K562 (cell line): ENCODE data around the gene SRF. TPM values are rescaled to one million over a fixed set of nuclear protein-coding genes. Genes with fewer than 3 reads are reported as not detected.

Source experiments
- ATAC-seq: fragments of 200-7000 bp; cut with Tn5 transposase; 3 replicates; pipeline ENCODE4 v1.9.1; 2020; ENCODE audit warnings: moderate library complexity
- BruUV-seq: library from RNA; stranded (reverse); fragments of 400-500 nt; replicated peaks from 2 replicates; lab custom pipeline; 2021; lab: Mats Ljungman, UMichigan
- CTCF ChIA-PET: fragments of 300-600 bp; formaldehyde crosslinking; extraction: SDS; loops from one replicate; lab custom pipeline; 2021; ENCODE audit warnings: low intra/inter-chr PET ratio; lab: Yijun Ruan, JAX
- POLR2A ChIA-PET: fragments of 300-600, 350-650 bp; sonication (Branson Sonifier 250); formaldehyde crosslinking; extraction: SDS; loops from one replicate; lab custom pipeline; 2021; ENCODE audit warnings: antibody characterized with exemption, inconsistent platforms; lab: Yijun Ruan, JAX
- DNase-seq, 4 experiments: peaks; one replicate each; pipeline versions ENCODE4 v3.0.0 to v3.0.0-alpha.2; 2011 to 2018; ENCODE audit warnings: low spot score in 3 of 4, mixed read lengths in 3 of 4; ENCODE audit errors: extremely low read depth in 1 of 4
- FAIRE-seq: peaks from 2 replicates; lab custom pipeline; 2011; peaks lifted over from hg19 to GRCh38; lab: Jason Lieb, UNC
- H2AFZ ChIP-seq: 2 replicates; pipeline ENCODE4 v1.6.0; 2011; ENCODE audit warnings: low read depth, low read length, control low read depth, inconsistent platforms
- H3K27ac ChIP-seq: fragments of 200-600 bp; 3 replicates; pipeline ENCODE4 v1.8.0; 2011; ENCODE audit warnings: low read depth, mild to moderate bottlenecking, control low read depth, inconsistent platforms, low read length, moderate library complexity, mixed read lengths; ENCODE audit errors: extremely low read depth
- H3K27me3 ChIP-seq, 2 experiments: fragments of 300-600 bp in 1 of 2; 2 replicates in 1 of 2; 3 replicates in 1 of 2; pipeline versions ENCODE4 v1.6.0 to v1.8.0; 2011; ENCODE audit warnings: inconsistent platforms in 2 of 2, low read length in 2 of 2, mild to moderate bottlenecking in 1 of 2, mixed read lengths in 1 of 2, moderate library complexity in 1 of 2; ENCODE audit not compliant: control insufficient read depth in 2 of 2, insufficient read depth in 2 of 2
- H3K36me3 ChIP-seq: fragments of 300-600 bp; 3 replicates; pipeline ENCODE4 v1.8.0; 2011; ENCODE audit warnings: mild to moderate bottlenecking, low read length, inconsistent platforms; ENCODE audit not compliant: control insufficient read depth, insufficient read depth
- H3K4me1 ChIP-seq, 2 experiments: fragments of 200-600 bp in 1 of 2; replicated peaks in 1 of 2; 2 replicates in 1 of 2; 3 replicates in 1 of 2; pipeline versions ENCODE4 v1.5.1 to v1.8.0; 2011; ENCODE audit warnings: inconsistent platforms in 2 of 2, low read length in 2 of 2, mild to moderate bottlenecking in 1 of 2, mixed read lengths in 1 of 2, moderate library complexity in 1 of 2; ENCODE audit not compliant: control insufficient read depth in 2 of 2, insufficient read depth in 2 of 2
- H3K4me2 ChIP-seq: 2 replicates; pipeline ENCODE4 v1.6.1; 2011; ENCODE audit warnings: low read length, control low read depth, inconsistent platforms, mixed read lengths; ENCODE audit not compliant: insufficient read depth
- H3K4me3 ChIP-seq: fragments of 200-600 bp; sonication (generic), shearing (Covaris generic); 2 replicates; pipeline ENCODE4 v1.5.1; 2016; ENCODE audit warnings: control low read depth, inconsistent platforms
- H3K79me2 ChIP-seq: fragments of 200-600 bp; 3 replicates; pipeline ENCODE4 v1.8.0; 2011; ENCODE audit warnings: low read length, inconsistent platforms; ENCODE audit not compliant: control insufficient read depth, insufficient read depth
- H3K9ac ChIP-seq, 2 experiments: 2 replicates each; pipeline versions ENCODE4 v1.6.0 to v1.6.1; 2011; ENCODE audit warnings: low read depth in 2 of 2, low read length in 2 of 2, control low read depth in 1 of 2, inconsistent platforms in 1 of 2, mild to moderate bottlenecking in 1 of 2, mixed read lengths in 1 of 2; ENCODE audit not compliant: insufficient read depth in 1 of 2
- H3K9me1 ChIP-seq: one replicate; pipeline ENCODE4 v1.6.0; 2011; ENCODE audit warnings: inconsistent platforms, mild to moderate bottlenecking, low read length, moderate library complexity; ENCODE audit not compliant: control insufficient read depth, insufficient read depth
- H3K9me3 ChIP-seq: replicated peaks from 2 replicates; pipeline ENCODE4 v1.5.1; 2011; ENCODE audit warnings: low read depth, low read length, inconsistent platforms; ENCODE audit not compliant: control insufficient read depth, insufficient read depth
- H4K20me1 ChIP-seq: replicated peaks from 2 replicates; pipeline ENCODE4 v1.6.1; 2011; ENCODE audit warnings: low read length, inconsistent platforms, mixed read lengths; ENCODE audit not compliant: control insufficient read depth, insufficient read depth
- ETV5 ChIP-seq: sonication (generic); formaldehyde crosslinking; IDR thresholded peaks from 2 replicates; pipeline ENCODE4 v1.4.0; 2020; ENCODE audit warnings: low read depth, mild to moderate bottlenecking, missing genetic modification reagents
- LCOR ChIP-seq: sonication (generic); formaldehyde crosslinking; IDR thresholded peaks from 2 replicates; pipeline ENCODE4 v1.8.0; 2022; ENCODE audit warnings: mild to moderate bottlenecking, missing genetic modification reagents
- PHB2 ChIP-seq: fragments of 450-650 bp; IDR thresholded peaks from 2 replicates; pipeline ENCODE4 v1.6.1; 2017; ENCODE audit warnings: low read depth
- POLR2G ChIP-seq: fragments of 200-400 bp; formaldehyde crosslinking; IDR thresholded peaks from 2 replicates; pipeline ENCODE4 v1.6.1; 2017; ENCODE audit warnings: low read depth, mild to moderate bottlenecking, antibody characterized with exemption, low read length, moderate library complexity
- POLR2H ChIP-seq: IDR thresholded peaks from 2 replicates; pipeline ENCODE4 v1.6.1; 2016; ENCODE audit warnings: missing genetic modification characterization, low read depth, mild to moderate bottlenecking, control low read depth, missing compliant biosample characterization, moderate library complexity
- RBFOX2 ChIP-seq: fragments of 200-400 bp; formaldehyde crosslinking; IDR thresholded peaks from 2 replicates; pipeline ENCODE4 v1.6.1; 2017; ENCODE audit warnings: low read depth, mild to moderate bottlenecking, low read length, moderate library complexity
- RCOR1 ChIP-seq, 2 experiments: IDR thresholded peaks; 2 replicates each; pipeline ENCODE4 v1.6.1; 2012; ENCODE audit warnings: low read depth in 2 of 2, low read length in 2 of 2, borderline replicate concordance in 1 of 2, improper control_type of control experiment in 1 of 2
- SMC3 ChIP-seq: conservative IDR thresholded peaks from 2 replicates; pipeline ENCODE4 v1.6.1; 2011; ENCODE audit warnings: low read depth, low read length, improper control_type of control experiment; ENCODE audit not compliant: insufficient read depth
- SUPT5H ChIP-seq: fragments of 450-650 bp; IDR thresholded peaks from 2 replicates; pipeline ENCODE4 v1.6.1; 2016
- THRAP3 ChIP-seq: fragments of 450-650 bp; IDR thresholded peaks from 2 replicates; pipeline ENCODE4 v1.6.1; 2016; ENCODE audit warnings: mild to moderate bottlenecking, inconsistent platforms, borderline replicate concordance
- U2AF1 ChIP-seq: fragments of 200-400 bp; formaldehyde crosslinking; optimal IDR thresholded peaks from 2 replicates; pipeline ENCODE3; 2017; ENCODE audit warnings: mild to moderate bottlenecking, low read depth, low read length, moderate library complexity
- ZEB2 ChIP-seq: fragments of 450-650 bp; IDR thresholded peaks from 2 replicates; pipeline ENCODE4 v1.6.1; 2016
- ZNF354B ChIP-seq: fragments of 250-450 bp; sonication (Bioruptor Pico); IDR thresholded peaks from 2 replicates; pipeline ENCODE4 v1.4.0; 2020
- WGBS: fragments of 100-300 bp; shearing (Covaris generic); methylation state at CpG from one replicate; pipeline ENCODE4 v1.1.6; 2016; ENCODE audit warnings: low coverage, mixed read lengths; ENCODE audit not compliant: insufficient coverage; ENCODE audit errors: missing lambda C conversion rate; 5-methylcytosine and 5-hydroxymethylcytosine counted together
- in situ Hi-C: fragments of 300-500 bp; cut with MboI; formaldehyde crosslinking; loops from 4 replicates; pipeline ENCODE4 v1.15.0; 2018; ENCODE audit warnings: inconsistent platforms, mixed read lengths
- intact Hi-C: fragments of 100-400 bp; cut with micrococcal nuclease; formaldehyde crosslinking; loops from 2 replicates; pipeline ENCODE4 v1.14.2; 2022
- polyA plus RNA-seq, 8 experiments: library from polyadenylated mRNA; depleted of rRNA in 4 of 8; stranded (reverse) in 5 of 8; unstranded in 3 of 8; fragments of >200 nt; fragmentation: Nextera tagmentation in 2 of 8; fragmentation: Illumina TruSeq in 1 of 8; extraction: Ambion mirVana in 2 of 8; extraction: Trizol in 1 of 8; gene quantifications; 2 replicates each; pipeline versions ENCODE4 v1.2.1 to v1.2.3, GENCODE V29; 2011 to 2014; ENCODE audit warnings: inconsistent platforms in 1 of 8, missing spikeins in 1 of 8
- total RNA-seq, 7 experiments: library from RNA; depleted of rRNA in 6 of 7; stranded (reverse); fragments of >200 nt in 6 of 7; fragmentation: Illumina TruSeq in 2 of 7; extraction: Trizol in 2 of 7; gene quantifications; 2 replicates each; pipeline versions ENCODE4 v1.2.1 to v1.2.3, GENCODE V29; 2011 to 2021; ENCODE audit warnings: low replicate concordance in 1 of 7
- TF ChIP-seq, protein P1 (sequence below): fragments of 450-650 bp; IDR thresholded peaks from 2 replicates; pipeline ENCODE4 v1.6.1; 2016; ENCODE audit warnings: mild to moderate bottlenecking

The SRF gene
- total and polyA plus RNA-seq, 9 of the 15 experiments (the other 6 are each of a cell fraction or from before 2014, with no cell fraction given), result 2.5 to 37.0 (median 24.6) TPM

GRCh38 chr6:43223175-43223574, 52.1 kb downstream of the SRF start:
- Histone ChIP-seq H3K4me1 (peaks cover 22 to 47% of the 10 kb centered on the region in 2 experiments; a peak in 4 of 5 replicates), H3K9me1 (no peaks in the 10 kb centered on the region), H3K9ac (no peak overlapping the region), H3K27me3 (no peaks in the 10 kb centered on the region), H3K36me3 (peaks cover 38% of the 10 kb centered on the region; the same call in 2 of the 3 replicates), H3K79me2 (peaks cover 11% of the 10 kb centered on the region), H3K4me3 (no peak overlapping the region), H4K20me1 (no peaks in the 10 kb centered on the region), H2AFZ (no peak overlapping the region), H3K4me2 (no peak overlapping the region), H3K27ac (no peak overlapping the region), H3K9me3 (no peaks in the 10 kb centered on the region)
- no TSS peak for BruUV-seq
- no peak for FAIRE-seq
- in situ Hi-C loops (no loop called here), intact Hi-C loops (no loop called here)
- DNase-seq, result no peak
- ChIA-PET POLR2A (interaction anchor here (0.6 to 11.2 kb wide), 6 partner anchors 7 to 192 kb away, joined by 3 to 118 read pairs (median 3); no protein-coding TSS in a partner anchor), CTCF (no interaction called here)
- WGBS, result 79% methylated on average over 9 of the region's 14 CpGs
- no peak for TF ChIP-seq ETV5
- no peak for TF ChIP-seq ZNF354B (CRISPR knock-in tag)
- TF ChIP-seq RBFOX2, result peak; percentile 61
- 0 out of 2 replicates have a peak, but pooled peaks have one; percentile 16 for TF ChIP-seq SUPT5H
- TF ChIP-seq SMC3, result no peak
- TF ChIP-seq PHB2, result no peak
- peak; percentile 61; the same call in 1 of the 2 replicates for TF ChIP-seq POLR2G
- TF ChIP-seq RCOR1 (IDR thresholded peaks at IDR 0.05; ENCODE audit: borderline replicate concordance in 1 of 2, low read depth in 2 of 2, low read length in 2 of 2), result no peak
- no peak for TF ChIP-seq THRAP3
- TF ChIP-seq, protein P1, sequence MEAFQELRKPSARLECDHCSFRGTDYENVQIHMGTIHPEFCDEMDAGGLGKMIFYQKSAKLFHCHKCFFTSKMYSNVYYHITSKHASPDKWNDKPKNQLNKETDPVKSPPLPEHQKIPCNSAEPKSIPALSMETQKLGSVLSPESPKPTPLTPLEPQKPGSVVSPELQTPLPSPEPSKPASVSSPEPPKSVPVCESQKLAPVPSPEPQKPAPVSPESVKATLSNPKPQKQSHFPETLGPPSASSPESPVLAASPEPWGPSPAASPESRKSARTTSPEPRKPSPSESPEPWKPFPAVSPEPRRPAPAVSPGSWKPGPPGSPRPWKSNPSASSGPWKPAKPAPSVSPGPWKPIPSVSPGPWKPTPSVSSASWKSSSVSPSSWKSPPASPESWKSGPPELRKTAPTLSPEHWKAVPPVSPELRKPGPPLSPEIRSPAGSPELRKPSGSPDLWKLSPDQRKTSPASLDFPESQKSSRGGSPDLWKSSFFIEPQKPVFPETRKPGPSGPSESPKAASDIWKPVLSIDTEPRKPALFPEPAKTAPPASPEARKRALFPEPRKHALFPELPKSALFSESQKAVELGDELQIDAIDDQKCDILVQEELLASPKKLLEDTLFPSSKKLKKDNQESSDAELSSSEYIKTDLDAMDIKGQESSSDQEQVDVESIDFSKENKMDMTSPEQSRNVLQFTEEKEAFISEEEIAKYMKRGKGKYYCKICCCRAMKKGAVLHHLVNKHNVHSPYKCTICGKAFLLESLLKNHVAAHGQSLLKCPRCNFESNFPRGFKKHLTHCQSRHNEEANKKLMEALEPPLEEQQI, result no peak
- TF ChIP-seq LCOR (CRISPR knock-in tag), result no peak
- no peak for TF ChIP-seq POLR2H
- TF ChIP-seq U2AF1, result no peak
- no peak for TF ChIP-seq ZEB2
- ATAC-seq, result peak; percentile 4; the same call in 2 of the 3 replicates
